ELF-1 (cell line): ENCODE data around the gene CCDC60.
A peak's percentile ranks its signal among the peaks of the same experiment; 100 is the strongest.

Experiments used
- DNase-seq: peaks from one replicate; pipeline ENCODE4 v3.0.0-alpha.2; 2016; ENCODE audit warnings: low read depth, low spot score

The CCDC60 gene

DNA sequence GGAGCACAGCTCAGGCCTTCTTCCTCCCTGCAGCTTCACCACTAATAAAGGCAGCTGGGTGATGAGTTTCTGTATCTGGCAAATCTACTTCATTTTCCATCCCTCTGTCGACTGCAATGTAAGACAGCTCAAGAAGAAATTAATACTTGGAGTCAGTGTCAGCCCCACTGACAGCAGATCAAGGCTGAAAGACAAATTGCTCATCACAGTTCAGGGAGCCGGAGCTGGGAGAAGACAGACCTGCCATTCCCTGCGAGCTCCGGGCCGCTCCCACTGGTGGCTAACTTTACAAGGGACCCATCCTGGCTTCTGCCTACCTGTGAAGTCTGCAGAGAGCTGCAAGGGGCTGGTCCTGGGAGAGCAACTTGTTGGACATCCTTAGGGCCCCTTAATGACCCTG lies 49.8 kb downstream of the CCDC60 start:
- no peak for DNase-seq

GRCh38 chr12:119385659-119386058 lies 51.1 kb downstream of the CCDC60 start:
- DNase-seq, result no peak

- DNase-seq, result no peak
Measured at GRCh38 chr12:119389687-119390086, 55.2 kb downstream of the CCDC60 start.

DNA sequence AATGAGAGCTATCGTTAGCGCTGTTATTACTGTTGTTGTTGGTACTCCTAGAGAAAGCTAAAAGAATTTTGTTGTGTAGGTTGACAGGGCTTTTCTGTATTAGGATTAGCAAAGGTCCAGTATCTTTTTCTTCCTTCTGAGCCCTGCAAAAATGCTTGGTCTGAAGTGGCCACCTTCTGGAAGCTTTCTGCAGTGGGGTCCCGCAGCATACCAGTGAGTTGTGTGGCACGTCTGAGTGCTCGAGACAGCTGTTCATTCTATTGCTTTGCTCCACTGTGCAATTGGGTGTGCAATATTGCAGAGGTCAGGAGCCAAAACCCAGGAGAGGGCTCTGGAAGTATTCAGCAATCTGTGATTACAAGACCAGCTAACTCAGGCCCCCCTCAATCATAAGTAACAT lies 57.1 kb downstream of the CCDC60 start:
- DNase-seq, result no peak

DNA sequence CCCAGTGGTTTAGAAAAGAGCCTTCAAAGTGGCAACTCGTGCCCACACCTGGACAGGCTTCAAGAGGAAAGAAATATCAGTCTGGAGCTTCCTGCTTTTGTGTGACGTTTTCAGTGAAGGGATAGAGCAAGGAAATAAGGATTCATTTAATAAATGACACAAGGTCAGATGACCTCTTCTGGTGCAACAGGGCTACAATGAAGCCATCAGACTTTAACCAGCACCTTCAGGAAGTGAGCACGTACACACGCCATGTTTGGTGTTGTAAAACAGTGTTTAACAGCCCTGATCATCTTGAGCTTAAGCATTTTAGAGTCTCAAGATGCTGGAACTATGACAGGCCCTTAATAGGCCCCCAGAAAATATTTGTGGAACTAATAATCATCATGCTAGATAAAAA lies 59.1 kb downstream of the CCDC60 start:
- DNase-seq, result no peak

- DNase-seq, result no peak
Measured at GRCh38 chr12:119397540-119397939, 63.0 kb downstream of the CCDC60 start.

- no peak for DNase-seq
Measured at GRCh38 chr12:119398190-119398589, 63.7 kb downstream of the CCDC60 start.

DNA sequence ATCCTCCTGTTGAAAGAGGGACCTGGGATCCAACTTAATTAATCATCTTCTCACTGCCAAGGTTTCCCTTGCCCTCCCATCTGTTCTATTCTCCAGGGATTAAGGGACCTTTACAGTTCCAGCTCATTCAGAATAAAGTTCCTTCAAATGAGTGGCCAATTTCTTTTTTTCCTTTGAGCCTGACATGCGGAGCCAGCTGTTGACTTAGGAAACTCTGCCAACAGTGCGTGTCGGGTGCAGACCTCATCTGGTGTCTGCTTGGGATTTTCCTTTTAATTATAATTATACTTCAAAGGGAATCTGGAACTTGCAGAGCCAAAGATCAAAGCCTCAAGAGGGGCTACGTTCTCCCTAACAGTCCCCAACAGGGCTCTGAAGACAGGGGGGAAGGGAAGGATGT lies 64.8 kb downstream of the CCDC60 start:
- DNase-seq, result no peak

DNA sequence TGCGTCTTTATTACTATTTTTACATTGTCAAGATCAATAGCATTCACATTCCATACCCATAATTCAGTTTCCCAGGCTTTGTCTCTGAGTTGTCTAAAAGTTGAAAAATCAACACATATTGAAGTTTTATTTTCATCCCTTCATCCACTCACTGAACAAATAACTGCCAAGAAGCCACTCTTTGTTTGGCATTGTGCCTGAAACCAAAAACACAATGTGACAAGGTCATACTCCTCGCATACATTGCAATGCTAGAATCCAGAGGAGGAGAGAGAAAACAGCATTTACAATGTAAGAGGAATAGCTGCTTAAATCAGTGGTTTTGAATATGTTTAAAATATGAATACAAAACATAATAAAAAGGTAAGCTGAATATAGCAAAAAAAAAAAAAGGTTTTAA lies 71.8 kb downstream of the CCDC60 start:
- no peak for DNase-seq

DNA sequence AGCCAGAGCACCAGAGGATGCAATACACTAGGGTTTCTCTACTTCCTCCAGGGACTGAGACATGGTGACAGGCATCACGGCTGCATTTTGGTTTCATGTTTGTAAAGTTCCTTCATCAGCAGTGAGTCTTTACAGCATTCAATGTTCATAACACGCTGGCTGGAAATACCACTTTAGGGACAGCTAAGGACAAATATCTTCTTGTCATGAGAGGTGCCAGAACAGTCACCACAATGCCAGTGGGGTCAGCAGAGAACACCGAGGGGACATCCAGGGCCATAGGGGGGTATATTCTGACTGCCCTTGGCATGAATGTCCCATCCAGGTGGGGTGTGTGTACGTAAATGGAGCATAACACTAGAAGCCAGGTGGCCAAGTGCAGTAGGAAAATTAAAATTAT lies 72.3 kb downstream of the CCDC60 start:
- DNase-seq, result no peak

DNA sequence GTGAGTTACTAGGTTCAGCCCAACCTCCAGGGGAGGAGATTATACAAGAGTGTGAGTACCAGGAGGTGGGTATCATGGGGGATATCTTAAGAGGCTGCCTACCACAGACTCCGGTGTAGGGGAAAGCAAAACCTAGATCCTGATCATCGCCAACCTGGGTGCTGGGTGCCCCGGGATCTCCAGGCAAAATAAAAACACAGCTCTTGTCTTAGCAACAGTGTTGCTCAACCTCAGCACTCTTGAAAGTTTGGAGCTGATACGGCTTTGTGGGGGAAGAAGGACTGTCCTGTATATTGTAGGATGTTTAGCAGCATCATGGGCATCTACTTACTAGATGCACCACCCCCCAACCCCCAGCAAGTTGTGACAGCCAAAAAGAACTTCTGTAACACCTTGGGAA lies 74.5 kb downstream of the CCDC60 start:
- no peak for DNase-seq

DNA sequence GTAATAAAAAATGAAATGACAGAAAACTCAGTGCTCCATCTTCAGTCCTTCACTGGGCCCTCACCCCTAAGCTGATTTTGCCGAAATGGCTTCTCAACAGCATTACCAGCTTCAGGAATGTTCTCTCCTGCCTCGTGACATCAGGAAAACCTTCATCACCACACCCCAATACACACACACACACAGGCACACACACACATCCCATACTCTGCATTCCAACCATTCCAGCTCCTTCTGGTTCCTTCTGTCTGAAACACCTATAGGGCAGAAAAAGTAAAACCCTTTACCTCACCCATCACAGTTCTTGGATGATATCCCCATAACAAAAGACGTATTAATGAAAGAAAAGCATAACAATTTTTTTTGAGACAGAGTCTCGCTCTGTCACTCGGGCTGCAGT lies 75.9 kb downstream of the CCDC60 start:
- DNase-seq, result peak; percentile 52

GRCh38 chr12:119412306-119412705 lies 77.8 kb downstream of the CCDC60 start:
- no peak for DNase-seq

DNA sequence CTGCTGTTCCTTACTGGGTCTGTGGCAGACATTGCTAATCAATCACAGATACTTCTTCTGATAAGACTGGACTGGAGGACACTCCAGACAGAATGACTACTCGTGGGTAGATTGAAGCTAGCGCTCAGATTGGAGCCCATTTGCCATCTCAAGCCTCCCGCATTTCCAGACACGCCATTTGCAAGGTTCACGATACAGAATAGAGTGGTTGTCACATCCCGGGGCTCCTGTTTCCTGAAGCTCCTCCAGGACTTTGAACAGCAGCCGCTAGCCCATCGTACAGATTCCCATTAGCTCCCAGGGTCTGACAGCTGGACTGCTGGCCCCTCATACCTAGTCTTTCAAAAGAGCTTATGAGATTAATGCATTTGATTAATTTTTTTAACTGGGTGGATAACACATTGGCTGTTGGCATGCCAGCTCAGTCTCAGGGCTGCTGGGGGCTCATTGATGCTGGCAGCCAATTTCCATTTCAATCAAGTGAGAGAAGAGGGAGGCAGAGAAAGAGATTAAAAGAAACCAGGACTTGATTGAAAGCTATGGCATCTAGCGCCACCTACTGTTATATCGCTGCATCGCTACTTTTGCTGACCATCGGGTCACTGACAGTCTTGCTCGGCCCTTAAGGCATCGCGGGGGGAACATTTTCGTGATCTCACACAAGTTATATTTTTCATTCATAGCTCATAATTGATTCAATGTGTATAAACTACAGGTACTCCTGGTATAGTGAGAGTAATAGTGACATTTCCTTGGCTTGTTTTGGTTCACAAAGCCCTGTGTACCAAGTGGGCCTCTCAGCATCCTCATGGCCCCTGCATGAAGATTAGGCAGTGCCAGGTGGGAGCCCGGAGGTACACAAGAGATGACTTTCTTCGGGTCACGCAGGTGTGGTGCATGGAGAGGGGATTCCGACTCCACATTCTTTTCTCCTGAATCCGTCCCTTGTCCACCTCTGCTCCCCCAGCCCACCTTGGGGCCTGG lies 78.6 kb downstream of the CCDC60 start:
- peak; percentile 83 for DNase-seq

DNA sequence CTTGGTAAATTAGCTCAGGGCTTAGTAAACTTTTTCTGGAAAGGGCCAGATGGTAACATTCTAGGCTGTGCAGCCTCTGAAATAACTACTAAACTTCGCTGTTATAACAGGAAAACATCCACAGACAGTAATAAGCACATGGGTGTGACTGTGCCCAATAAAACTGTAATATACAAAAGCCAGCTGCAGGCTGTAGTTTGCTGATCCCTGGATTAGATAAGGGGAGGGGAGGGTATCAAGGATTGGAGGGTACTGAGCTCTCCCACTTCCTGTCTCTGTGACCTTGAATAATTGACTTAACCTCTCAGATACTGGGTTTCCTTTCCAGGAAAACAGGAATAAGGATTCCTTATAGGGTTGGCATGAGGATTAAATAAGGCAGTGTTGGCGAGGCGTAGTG lies 81.2 kb downstream of the CCDC60 start:
- no peak for DNase-seq

DNA sequence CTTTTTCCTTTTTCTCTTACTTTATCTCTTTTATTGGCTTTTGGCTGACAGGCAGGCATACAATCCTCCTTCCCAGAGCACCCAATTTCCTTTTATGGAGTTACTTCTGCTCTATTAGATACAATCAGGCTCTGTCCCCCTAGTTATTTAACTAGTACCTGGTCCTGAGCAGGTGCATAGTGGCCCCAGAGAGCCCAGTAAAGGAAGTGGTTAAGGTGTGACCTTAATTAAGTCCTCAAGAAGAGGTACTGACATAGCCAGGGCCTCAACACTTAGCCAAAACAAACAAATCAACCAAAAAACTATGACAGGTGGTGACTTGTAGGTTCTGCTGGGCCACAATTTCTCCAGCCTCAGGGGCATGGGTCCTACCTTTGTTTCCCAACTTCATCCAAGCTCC lies 82.9 kb downstream of the CCDC60 start:
- DNase-seq, result no peak

DNA sequence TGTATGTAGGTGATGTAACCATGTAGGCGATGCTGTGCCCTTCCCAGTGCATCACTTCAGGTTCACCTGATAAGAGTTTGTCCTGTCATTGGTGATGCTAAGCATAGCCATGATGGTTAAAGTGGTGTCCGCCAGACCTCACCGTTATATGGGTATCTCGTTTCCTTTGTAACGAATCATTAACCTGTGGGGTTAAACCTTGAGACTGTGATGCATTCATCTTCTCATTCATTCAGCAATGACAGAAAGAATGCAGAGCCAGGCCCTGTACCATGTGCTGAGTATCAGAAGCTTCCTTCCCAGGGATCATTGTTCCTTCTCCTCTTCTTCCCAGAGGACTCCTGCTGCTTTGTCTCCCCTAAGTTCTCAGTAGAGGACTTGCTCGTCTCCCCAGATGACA lies 84.9 kb downstream of the CCDC60 start:
- no peak for DNase-seq

- DNase-seq, result peak; percentile 46
Measured at GRCh38 chr12:119423285-119423684, 88.8 kb downstream of the CCDC60 start.

DNA sequence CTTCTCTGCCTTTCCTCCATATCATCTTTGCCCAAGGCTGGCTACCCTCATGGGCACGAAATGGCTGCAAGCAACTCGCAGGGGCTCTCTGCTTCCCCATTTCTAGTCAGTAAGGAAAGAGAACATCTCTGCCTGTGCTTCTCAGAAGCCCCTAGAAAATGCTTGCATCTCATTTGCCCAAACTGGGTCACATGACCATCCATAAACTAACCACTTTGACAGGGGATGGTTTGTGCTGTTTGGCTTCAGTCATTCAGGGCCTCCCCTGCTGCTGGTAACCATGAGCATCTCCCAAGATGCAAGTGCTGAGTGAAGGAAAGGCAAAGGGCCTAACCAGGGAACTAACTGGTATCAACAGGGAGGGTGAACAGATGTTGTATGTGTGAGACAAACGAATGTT lies 91.1 kb downstream of the CCDC60 start:
- no peak for DNase-seq

DNA sequence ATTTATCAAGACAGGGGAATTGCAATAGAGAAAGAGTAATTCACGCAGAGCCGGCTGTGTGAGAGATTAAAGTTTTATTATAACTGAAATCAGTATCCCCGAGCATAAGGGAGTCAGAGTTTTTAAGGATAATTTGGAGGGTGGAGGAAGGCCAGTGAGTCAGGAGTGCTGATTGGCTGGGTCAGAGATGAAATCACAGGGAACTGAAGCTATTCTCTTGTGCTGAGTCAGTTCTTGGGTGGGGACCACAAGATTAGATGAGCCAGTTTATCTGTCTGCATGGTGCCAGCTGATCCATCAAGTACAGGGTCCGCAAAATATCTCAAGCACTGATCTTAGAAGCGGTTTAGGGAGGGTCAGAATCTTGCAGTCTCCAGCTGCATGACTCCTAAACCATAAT lies 96.6 kb downstream of the CCDC60 start:
- DNase-seq, result no peak

- no peak for DNase-seq
Measured at GRCh38 chr12:119432949-119433348, 98.4 kb downstream of the CCDC60 start.

GRCh38 chr12:119440803-119441360 lies 106.4 kb downstream of the CCDC60 start:
- no peak for DNase-seq

DNA sequence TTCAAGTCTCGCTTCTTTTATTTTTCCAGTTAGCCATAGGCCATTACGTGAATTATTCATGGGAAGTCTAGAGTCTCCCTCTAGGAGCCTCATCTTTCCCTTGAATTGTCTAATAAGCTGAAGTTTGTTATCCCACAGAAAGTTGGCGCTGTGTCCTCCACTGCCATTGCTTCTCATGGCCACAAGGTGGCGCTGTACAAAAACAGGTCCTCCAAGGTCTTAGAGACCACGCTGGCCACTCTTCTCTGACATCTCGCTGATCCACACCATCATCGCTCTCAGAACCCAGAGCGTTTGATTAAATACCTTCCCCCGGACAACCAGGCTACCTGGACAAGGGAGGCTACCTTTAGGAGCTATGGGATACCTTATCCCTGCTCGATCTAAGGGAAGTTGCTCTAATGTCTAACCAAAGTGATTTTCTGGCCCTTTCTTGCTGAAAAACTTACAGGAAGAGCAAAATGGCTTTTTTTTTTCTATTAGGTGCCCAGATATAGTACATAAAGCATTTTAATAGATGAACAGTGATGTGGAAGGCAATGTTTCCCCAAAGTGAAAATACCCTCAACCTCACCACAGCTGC lies 110.0 kb downstream of the CCDC60 start:
- peak; percentile 77 for DNase-seq
